Measurements from ENCODE around the gene RPS6KA2.

DNA sequence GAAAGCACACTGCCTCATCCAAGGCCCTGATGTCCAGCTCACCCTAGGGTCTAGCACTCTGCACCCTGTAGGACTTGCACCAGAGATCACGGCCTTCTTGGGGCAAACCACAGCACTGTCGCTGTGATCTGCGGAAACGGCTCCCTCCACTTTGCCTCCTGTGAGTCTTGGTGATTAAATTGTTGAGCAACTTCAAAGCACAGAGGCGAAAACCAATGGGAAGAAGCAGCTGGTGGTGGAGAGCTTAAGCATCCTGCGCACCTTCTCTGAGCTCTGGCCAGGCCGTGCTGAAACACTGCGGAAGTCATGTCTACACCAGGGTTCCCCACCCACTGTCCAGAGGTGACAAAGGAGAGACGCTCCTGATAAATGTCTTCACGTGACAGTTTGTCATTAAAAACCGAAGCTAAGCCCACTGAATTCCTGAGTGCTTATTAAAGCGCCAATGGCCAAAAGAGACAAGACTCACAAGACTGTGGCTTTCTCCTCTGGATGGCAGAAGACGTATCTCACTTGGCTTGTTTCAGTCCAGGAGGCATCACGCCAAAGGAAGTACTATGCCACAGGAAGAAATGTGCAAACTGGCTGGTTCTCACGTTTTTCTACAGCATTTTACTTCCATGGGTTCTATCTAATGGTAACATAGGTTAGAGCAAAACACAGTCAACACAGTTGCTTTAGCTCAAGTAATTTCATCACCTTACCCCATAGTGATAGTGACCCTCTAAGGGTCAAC is 43.7 kb downstream of the RPS6KA2 start:
- TF ChIP-seq EP300 (IDR thresholded peaks at IDR 0.05) = no peak
- TF ChIP-seq POLR2AphosphoS5 (IDR thresholded peaks at IDR 0.05) = no peak
- TF ChIP-seq POLR2A (IDR thresholded peaks at IDR 0.05) = no peak

Data from gastroesophageal sphincter (tissue), 2 donors.